Astrocyte (in vitro differentiated cells and primary cell): ENCODE results near the gene ZNF276.

ENCODE experiments used
- EZH2 ChIP-seq: IDR thresholded peaks from 2 replicates; pipeline ENCODE4 v1.6.1; 2012; ENCODE audit warnings: mild to moderate bottlenecking, low read length, inconsistent platforms; ENCODE audit not compliant: insufficient read depth
- TF ChIP-seq, protein P1 (sequence below): IDR thresholded peaks from 2 replicates; pipeline ENCODE4 v1.5.1; 2011; ENCODE audit warnings: low read depth, mild to moderate bottlenecking, inconsistent platforms, low read length, moderate library complexity; ENCODE audit not compliant: insufficient read depth

DNA sequence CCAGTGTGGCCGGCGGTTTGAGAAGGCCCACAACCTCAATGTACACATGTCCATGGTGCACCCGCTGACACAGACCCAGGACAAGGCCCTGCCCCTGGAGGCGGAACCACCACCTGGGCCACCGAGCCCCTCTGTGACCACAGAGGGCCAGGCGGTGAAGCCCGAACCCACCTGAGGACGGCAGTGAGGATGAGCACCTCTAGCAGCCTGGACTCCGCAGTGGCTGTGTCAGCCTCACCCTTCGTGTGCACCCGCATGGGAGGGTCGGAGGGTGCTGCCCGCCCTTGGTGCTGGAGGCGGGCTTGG is 16.7 kb downstream of the ZNF276 start:
- TF ChIP-seq, protein P1, sequence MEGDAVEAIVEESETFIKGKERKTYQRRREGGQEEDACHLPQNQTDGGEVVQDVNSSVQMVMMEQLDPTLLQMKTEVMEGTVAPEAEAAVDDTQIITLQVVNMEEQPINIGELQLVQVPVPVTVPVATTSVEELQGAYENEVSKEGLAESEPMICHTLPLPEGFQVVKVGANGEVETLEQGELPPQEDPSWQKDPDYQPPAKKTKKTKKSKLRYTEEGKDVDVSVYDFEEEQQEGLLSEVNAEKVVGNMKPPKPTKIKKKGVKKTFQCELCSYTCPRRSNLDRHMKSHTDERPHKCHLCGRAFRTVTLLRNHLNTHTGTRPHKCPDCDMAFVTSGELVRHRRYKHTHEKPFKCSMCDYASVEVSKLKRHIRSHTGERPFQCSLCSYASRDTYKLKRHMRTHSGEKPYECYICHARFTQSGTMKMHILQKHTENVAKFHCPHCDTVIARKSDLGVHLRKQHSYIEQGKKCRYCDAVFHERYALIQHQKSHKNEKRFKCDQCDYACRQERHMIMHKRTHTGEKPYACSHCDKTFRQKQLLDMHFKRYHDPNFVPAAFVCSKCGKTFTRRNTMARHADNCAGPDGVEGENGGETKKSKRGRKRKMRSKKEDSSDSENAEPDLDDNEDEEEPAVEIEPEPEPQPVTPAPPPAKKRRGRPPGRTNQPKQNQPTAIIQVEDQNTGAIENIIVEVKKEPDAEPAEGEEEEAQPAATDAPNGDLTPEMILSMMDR, result no peak
- TF ChIP-seq EZH2, result no peak
